LNCaP clone FGC (cell line): ENCODE data around the gene NPL.

Source experiments
- DNase-seq: peaks from one replicate; pipeline ENCODE4 v3.0.0-alpha.2; 2011; ENCODE audit warnings: low read depth
- H3K4me3 ChIP-seq: 2 replicates; pipeline ENCODE4 v1.5.1; 2011; ENCODE audit warnings: mild to moderate bottlenecking, low read depth, low read length, control low read depth
- TF ChIP-seq, protein P1 (sequence below): IDR thresholded peaks from 2 replicates; pipeline ENCODE4 v1.5.1; 2012; ENCODE audit warnings: mild to moderate bottlenecking; ENCODE audit not compliant: control insufficient read depth, insufficient read depth; ENCODE audit errors: extremely low read depth

The NPL gene

DNA sequence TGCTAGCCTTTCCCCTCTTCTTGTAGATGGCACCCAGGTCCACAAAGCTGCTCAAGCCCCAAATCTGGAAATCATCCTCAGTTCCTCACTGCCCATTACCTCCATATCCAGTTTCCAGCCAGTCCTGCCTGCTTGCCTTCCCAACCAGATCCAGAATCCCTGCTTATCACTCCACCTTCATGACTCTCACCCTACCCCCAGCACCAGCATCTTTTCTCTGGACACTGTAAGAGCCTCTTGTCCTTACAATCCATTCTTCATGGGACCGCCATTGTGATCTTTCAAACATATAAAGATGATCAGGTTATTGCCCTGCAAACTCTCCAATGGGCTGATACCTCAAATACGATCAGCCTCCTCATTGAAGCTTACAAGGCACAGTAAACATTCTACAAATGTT, 23.5 kb upstream of the NPL start:
- no peak for DNase-seq
- H3K4me3 ChIP-seq, result no peak overlapping the region
- TF ChIP-seq, protein P1, sequence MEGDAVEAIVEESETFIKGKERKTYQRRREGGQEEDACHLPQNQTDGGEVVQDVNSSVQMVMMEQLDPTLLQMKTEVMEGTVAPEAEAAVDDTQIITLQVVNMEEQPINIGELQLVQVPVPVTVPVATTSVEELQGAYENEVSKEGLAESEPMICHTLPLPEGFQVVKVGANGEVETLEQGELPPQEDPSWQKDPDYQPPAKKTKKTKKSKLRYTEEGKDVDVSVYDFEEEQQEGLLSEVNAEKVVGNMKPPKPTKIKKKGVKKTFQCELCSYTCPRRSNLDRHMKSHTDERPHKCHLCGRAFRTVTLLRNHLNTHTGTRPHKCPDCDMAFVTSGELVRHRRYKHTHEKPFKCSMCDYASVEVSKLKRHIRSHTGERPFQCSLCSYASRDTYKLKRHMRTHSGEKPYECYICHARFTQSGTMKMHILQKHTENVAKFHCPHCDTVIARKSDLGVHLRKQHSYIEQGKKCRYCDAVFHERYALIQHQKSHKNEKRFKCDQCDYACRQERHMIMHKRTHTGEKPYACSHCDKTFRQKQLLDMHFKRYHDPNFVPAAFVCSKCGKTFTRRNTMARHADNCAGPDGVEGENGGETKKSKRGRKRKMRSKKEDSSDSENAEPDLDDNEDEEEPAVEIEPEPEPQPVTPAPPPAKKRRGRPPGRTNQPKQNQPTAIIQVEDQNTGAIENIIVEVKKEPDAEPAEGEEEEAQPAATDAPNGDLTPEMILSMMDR, result no peak

DNA sequence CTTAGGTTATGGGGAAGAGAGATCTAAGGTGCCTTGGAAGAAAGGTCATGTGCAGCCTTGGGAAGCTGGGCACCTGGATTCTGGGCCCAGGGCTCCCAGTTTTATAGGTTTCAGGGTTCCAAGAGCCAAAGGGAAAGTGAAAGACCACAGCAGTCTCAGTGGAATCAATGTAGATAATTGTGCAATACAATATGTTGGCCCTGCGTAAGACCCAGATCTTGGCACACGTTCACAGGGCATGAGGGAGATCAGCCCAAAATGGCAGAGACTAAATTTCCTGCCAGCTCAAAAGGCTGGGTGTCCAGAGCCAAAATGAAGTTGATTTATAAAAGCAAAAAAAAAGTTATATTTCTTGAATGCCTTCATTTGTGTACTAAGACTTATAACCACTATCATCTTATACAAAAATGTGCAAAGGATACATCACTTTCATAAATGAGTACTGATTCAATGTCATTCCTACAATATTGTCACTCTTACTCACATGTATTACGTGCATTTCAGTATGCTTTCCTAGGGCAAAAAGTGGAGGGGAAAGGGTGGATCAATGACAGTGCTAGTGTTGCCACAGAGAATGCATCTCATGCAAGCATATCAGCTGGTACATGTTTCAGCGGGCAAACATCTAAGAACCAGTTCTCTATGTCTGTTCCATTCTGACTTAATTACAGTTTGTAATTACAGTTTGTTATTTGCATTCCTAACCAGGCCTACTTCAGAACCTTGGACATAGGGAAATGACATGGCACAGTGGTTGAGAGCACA, 22.5 kb upstream of the NPL start:
- H3K4me3 ChIP-seq, result no peak overlapping the region
- TF ChIP-seq, protein P1, result no peak
- DNase-seq, result no peak

DNA sequence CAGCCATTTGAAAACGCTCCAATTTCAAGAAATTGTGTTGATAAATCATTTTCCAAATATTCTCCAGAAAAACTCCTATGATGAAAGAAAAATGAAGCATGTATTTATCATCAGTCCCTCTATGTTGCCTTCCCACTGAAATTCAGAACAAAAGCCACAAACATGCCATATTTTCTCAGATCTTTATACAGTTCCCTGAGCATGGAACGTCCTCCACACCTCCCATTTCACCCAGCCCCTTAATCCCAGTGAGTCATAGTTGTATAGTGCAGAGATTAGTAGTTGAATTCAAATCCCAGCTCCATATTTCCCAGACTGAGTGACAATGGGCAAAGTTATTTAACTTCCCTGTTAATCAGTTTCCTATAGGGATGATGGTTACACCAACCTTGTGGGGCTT, 20.6 kb upstream of the NPL start:
- no peak overlapping the region for H3K4me3 ChIP-seq
- TF ChIP-seq, protein P1, result no peak
- no peak for DNase-seq

DNA sequence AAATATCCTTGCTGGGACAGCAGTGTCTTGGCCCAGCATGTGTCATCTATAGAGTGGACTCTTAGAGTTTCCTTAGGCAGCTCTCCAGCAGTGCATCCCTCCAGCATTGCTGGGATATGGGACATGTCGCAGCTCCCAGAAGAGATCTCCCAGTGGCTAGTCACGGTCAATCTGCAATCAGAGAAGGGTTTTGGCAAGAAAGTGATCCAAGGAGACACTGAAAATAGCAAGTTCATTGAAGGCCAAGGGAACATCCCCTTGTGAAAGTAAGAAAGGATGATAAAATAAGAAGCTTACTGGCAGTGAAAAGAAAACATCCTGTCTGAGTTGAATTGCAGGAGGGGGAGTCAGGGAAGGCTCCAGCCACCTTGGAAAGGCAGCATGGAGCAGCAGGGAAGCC, 19.3 kb upstream of the NPL start:
- TF ChIP-seq, protein P1, result no peak

DNA sequence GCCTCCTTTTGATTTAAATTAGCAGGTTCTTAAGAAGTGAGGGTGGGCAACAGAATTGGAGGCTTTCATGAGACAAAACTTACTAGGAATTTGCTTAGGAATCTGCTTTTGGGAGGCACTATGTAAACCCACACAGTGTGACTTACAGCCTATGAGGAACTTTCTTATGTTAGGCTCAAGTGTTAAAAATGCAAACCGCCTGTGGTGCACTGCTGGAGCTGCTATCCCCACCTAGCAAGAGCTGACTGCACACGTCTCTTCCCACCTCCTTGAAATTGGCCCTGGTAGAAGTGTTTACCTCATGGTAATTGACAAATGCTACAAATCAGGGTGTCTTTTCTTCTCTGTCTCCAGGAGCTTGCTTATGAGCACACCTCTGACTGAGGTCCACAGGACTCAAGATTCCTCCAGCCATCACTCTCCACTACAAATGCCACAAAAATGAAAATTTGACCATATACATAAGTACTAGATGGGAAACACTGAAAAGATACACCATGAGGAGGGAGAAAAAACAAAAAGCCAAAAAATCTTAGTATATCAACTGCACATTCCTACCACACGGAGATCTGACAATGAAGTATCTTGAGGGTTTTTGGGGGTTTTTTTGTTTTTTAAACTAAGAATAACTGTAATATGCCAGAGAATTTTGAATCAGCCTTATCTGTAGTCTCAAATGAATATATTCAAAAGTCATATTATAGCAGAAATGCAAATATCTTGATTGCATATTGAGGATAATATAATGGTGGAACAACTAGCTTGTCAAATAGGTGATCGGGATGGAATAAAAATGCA, 18.2 kb upstream of the NPL start:
- no peak overlapping the region for H3K4me3 ChIP-seq
- no peak for DNase-seq
- TF ChIP-seq, protein P1, result no peak

More for the DNA sequence above, 19.3 kb upstream of the NPL start:
- H3K4me3 ChIP-seq, result no peak overlapping the region
- no peak for DNase-seq

DNA sequence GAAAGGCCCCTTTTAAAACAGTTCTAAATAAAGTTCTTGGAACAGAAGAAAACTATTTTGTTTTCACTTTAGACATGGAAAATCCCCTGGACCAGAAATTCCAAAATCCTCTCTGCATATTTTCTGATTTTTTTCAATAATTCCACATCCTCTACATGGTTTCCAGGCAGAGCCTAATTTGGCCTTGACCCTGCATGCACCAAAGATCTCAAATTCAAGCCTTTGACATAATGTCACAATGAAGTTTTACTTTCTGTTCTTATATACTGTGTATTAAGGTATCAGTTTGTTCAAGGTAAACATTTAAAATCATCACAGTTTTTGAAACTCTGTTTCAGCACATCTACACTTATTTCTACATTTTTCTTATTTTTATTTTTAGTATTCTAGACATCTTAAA, 12.2 kb upstream of the NPL start:
- DNase-seq, result no peak
- no peak overlapping the region for H3K4me3 ChIP-seq
- TF ChIP-seq, protein P1, result no peak
